Mononuclear cell (primary cell): ENCODE results near the gene PUM1. TPM values are rescaled to one million over a fixed set of nuclear protein-coding genes. Genes with fewer than 3 reads are reported as not detected.

Experiments used
- H3K27me3 ChIP-seq: 2 replicates; pipeline ENCODE4 v1.6.0; 2011; ENCODE audit warnings: low read length, control low read depth; ENCODE audit not compliant: insufficient read depth
- H3K4me1 ChIP-seq: 2 replicates; pipeline ENCODE4 v1.5.1; 2011; ENCODE audit warnings: mild to moderate bottlenecking, low read length, control low read depth; ENCODE audit not compliant: insufficient read depth
- H3K4me3 ChIP-seq: 2 replicates; pipeline ENCODE4 v1.5.1; 2011; ENCODE audit warnings: mild to moderate bottlenecking, low read length, moderate library complexity
- H3K9me3 ChIP-seq: 2 replicates; pipeline ENCODE4 v1.5.1; 2011; ENCODE audit warnings: low read depth, mild to moderate bottlenecking, control low read depth, low read length
- total RNA-seq: library from RNA; depleted of rRNA; stranded (reverse); fragments of >200 nt; gene quantifications from one replicate; pipeline ENCODE4 v1.2.3, GENCODE V29; 2012

Gene PUM1
- total RNA-seq, 1 donor, result 154 TPM

DNA sequence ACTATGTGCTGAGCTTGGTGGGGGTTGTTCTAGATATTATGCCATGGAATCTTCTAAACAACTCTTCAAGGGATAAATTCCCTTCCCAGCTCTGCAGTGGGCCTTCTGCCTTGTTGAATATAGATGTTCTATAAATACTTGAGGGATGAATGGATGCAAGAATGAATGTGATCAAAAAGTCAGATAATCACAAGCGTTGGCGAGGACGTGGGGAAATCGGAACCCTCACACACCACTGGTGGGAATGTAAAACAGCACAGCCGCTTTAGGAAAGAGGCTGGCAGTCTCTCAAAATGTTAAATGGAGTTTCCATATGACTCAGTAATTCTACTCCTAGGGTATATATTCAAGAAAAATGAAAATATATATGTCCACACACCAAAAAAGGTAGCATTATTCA is 176.0 kb downstream of the PUM1 start:
- no peaks in the 10 kb centered on the region for H3K4me1 ChIP-seq
- H3K4me3 ChIP-seq, result no peak overlapping the region
- H3K27me3 ChIP-seq, result peaks cover 4% of the 10 kb centered on the region
- no peaks in the 10 kb centered on the region for H3K9me3 ChIP-seq

DNA sequence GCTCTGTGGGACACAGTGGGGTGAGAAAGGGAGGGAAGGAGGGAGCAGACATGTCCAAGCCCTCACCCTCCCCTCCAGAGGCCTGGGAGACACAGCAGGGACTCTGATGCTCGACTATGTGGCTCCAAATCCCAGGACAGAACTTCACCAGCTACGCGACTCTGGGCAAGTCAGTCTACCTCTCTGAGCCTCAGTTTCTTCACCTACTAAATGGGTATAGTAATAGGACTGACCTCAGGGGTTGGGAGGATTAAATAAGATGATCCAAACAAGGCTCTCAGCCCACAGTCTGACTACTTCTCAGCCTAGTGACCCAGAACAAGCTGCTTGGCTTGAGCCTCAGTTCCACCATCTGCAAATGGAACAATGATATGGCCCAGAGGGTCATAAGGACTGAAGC is 176.5 kb downstream of the PUM1 start:
- Histone ChIP-seq H3K27me3 (peaks cover 4% of the 10 kb centered on the region), H3K9me3 (no peaks in the 10 kb centered on the region), H3K4me3 (no peak overlapping the region)

DNA sequence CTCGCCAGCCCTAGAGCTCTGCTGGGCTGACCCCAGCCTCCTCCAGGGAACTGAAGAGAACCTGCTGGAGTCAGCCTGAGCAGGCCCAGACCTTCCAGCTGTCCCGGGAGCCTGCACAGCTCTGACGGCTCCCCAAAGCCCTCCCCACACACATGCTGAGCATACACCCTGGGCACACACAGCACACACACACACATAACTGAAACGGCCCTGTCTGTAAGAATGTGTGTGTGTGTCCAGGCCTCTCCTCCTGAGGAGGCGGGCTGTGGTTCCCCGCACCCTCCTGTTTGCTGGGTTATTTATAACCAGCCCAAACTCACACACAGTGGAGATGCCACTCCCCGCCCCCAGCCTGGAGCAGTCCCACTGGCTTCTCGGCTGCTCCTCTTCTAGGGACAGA is 177.1 kb downstream of the PUM1 start:
- Histone ChIP-seq H3K27me3 (peaks cover 4% of the 10 kb centered on the region), H3K9me3 (no peaks in the 10 kb centered on the region)

More for the DNA sequence above, 176.5 kb downstream of the PUM1 start:
- H3K4me1 ChIP-seq, result no peaks in the 10 kb centered on the region

DNA sequence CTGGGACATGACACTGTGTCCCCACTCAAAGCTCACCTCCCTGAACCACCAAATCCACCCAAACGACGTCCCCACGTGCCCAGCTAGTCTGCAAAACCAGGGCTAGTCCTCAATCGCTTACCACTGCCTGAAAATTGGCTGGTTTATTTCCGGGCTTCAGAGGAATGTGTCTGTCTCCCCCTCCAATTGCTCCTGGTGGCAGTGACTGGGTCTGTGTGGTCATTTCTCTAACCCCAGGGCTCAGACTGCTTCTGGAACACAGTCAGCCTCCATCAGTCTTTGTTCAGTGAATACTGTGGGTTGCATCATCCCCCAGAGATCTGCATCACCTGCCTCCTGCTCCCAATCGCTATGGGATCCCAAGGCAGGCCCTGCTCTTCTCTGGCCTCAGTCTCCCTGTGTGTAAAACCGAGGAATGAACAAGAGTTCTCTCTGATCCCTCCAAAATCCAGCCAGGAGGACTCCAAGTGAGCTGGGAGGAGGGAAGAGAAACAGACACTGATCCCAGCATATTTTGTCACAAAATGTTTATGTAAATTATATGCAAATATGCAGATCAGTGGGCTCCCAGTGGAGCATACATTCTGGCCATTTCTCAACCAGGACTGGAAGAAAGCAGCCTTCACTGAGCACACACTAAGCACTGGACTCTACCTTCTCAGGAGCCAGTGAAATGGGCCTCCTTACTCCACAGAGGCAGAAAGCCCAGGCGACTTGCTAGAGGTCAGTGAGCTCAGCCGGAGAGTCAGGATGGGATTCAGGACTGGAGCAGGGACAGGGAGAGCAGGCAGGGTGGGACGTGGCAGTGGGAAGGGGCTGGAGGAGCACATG is 177.8 kb downstream of the PUM1 start:
- H3K27me3 ChIP-seq, result peaks cover 4% of the 10 kb centered on the region
- H3K4me3 ChIP-seq, result no peak overlapping the region
- H3K4me1 ChIP-seq, result no peaks in the 10 kb centered on the region
- no peaks in the 10 kb centered on the region for H3K9me3 ChIP-seq

More for the DNA sequence above, 177.1 kb downstream of the PUM1 start:
- H3K4me3 ChIP-seq, result no peak overlapping the region
- H3K4me1 ChIP-seq, result no peaks in the 10 kb centered on the region

DNA sequence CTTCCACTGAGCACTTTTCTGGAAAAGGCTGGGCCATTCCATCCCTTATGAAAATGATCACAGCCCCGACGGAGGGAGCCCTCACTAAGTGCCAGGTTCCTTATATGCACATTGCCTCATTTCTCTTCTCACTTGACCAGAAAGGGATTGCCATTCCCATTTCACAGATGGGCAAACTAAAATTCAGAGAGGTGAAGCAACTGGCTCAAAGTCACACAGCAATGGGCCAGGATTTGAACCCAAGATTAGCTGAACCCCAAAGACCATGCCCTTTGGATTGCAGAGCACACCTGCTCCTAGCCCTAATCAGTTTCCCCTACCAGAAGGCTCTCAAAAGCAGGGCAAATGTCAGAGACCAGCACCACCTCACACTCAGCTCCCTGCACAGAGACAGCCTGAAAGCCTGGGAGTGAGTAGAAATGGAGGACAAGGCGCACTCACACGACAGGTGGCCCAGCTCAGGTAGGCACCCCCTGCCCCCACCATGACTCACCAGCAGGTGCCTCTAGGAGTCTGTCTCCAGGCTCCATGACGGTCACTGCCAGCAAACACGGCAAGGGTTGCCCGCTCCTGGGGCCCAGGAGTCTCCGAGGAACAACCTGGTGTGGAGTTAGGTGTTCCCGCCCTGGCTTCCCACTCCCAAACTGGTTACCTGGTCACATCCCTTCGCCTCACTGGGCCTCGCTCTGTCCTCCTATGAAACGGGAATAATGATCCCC is 178.6 kb downstream of the PUM1 start:
- H3K9me3 ChIP-seq, result no peaks in the 10 kb centered on the region
- H3K4me3 ChIP-seq, result no peak overlapping the region
- H3K4me1 ChIP-seq, result no peaks in the 10 kb centered on the region
- peaks cover 4% of the 10 kb centered on the region for H3K27me3 ChIP-seq

DNA sequence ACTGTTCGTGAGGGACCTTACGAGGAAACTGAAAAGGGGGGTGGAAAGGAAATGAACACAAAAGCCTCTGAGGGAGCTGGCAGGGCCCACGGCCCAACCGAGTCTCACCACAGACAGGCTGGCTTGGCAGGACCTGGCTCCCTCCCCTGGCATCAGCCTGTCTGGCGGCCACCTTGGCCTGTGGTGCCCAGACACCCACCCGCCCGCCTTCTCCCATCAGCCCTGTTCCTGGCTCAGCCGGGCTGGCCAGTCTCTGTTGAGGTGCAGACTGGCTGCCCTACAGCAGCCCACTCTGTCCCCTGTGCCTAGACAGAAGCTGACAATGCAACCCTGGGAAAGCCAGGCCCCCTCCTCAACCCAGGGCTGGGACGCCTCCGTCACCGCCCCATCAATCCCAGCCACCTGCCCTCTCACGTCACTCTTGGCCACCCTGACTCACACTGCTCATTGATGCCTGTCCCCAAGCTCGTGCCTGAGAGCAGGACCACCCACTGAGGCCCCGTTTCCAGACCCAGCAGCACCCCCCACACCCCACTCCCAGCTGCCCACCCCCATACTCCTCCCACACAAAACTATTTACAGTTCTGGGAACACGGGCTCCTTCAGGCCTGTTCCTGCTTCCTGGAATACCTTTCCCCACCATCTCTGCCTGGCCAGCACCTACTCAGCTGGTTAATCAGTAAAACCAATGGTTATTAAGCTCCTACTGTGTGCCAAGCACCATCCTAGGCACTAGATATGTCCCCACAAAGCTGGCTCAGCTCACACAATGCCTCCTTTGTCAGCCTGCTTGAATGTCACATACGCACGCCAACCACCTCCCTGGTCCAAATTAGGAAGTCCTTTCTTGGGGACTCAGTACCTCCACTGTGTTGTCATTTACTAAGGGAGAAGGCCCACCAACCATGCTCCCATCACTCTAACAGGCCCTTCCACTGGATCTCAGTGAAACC is 179.7 kb downstream of the PUM1 start:
- peaks cover 4% of the 10 kb centered on the region for H3K27me3 ChIP-seq

DNA sequence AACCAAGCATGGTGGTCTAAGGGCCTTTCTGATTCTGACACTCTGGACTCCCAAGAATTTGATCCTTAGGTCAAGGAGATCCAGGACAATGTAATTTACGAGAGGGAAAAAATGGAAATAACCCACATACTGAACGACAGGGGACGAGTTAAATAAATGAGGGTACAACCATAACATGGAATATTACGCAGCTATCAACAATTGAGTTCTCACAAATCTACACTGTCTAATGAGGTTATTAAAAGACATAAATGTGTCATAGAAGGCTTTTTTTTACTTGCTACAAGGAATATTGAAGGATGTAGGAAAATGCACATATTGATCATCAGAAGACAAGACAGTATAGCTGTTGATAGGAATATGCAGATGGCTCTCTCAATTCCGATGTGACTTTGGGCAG is 180.8 kb downstream of the PUM1 start:
- Histone ChIP-seq H3K4me3 (no peak overlapping the region), H3K9me3 (no peaks in the 10 kb centered on the region), H3K27me3 (peaks cover 4% of the 10 kb centered on the region), H3K4me1 (no peaks in the 10 kb centered on the region)

More for the DNA sequence above, 179.7 kb downstream of the PUM1 start:
- no peak overlapping the region for H3K4me3 ChIP-seq
- no peaks in the 10 kb centered on the region for H3K9me3 ChIP-seq
- no peaks in the 10 kb centered on the region for H3K4me1 ChIP-seq

DNA sequence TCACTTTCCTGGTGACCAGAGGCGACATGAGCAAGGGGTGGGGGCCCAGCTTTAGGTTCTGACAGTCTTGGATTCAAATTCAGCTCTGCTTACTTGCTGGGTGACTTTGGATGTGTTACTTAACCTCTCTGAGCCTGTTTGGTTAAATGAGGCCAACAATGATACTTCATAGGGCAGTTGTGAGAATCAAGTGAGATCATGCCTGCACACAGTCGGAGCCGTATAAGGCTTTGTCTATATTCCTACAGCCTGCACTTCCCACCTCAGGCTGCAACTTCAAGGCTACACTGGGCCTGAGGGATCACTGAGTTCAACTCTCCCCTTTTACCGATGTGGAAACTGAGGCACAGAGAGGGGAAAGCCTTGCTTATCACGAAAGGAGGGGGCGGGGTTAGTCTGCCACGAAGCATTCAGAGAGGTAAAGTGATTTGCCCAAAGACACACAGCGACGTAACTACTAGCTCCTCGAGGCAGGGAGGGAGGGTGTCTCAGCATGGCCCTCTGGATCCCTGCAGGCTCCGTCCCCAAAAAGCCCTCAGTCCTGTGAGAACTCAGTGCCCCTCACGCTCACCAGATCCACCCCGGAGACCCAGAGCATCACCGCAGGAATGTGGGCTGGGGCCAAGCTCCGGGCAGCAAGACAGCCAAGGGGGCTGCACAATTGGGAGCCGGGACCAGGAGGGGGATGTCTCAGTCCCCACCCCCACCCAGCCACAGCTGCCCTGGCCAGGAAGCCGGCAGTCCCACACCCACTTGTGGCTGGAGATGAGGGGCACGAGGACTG is 181.9 kb downstream of the PUM1 start:
- H3K27me3 ChIP-seq, result no peaks in the 10 kb centered on the region
- no peaks in the 10 kb centered on the region for H3K9me3 ChIP-seq
- H3K4me1 ChIP-seq, result no peaks in the 10 kb centered on the region
- no peak overlapping the region for H3K4me3 ChIP-seq

DNA sequence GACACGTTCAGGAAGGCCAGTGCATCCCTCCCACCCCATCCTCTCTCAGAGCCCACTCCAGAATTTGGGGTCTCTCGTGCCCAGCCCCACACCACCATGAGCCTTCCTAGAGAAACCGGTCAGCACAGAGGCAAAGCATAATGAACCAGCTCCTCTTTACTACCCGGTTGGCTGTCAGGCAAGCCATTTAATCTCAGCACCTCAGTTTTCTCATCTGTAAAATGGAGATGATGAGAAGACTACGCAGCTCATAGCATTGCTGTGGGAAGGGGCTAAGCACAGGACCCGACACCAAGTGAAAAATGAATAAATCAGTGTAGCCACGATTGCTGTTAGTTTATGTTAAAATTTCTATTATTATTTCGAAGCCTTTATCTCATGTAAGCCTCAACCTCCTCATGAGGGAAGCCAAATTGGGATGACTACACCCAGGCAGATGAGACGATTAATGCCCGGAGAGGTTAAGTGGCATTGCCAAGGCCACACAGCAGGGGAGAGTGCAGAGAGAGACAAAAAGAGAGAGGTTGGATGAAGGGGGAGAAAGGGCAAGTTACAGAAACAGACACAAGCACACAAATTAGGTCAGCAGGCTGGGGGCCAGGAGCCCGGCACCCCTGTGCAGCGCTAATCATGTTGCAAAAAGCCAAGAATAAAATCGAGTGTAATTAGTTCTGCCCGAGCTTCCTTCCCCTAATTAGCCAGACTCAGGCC is 182.7 kb downstream of the PUM1 start:
- Histone ChIP-seq H3K4me1 (peaks cover under 1% of the 10 kb centered on the region), H3K4me3 (no peak overlapping the region), H3K27me3 (no peaks in the 10 kb centered on the region), H3K9me3 (no peaks in the 10 kb centered on the region)

Other genes starting within 250 kb of the PUM1 start
- gene SDC3, start 157.0 kb downstream of the PUM1 start, total RNA-seq, result 0.73 TPM
- gene NKAIN1, start 174.2 kb upstream of the PUM1 start, total RNA-seq, result under 0.01 TPM
- gene SNRNP40, start 231.1 kb upstream of the PUM1 start, total RNA-seq, result 75.8 TPM
- 9.1 TPM for gene ZCCHC17, start 231.3 kb upstream of the PUM1 start, total RNA-seq